ENCODE data around the gene NHLRC3.

NHLRC3 gene

GRCh38 chr13:39034085-39034484 lies 4.2 kb upstream of the NHLRC3 start:
- TF ChIP-seq CTCF (IDR thresholded peaks at IDR 0.05; ENCODE audit: low read depth, low read length) = no peak

GRCh38 chr13:39035204-39035603 lies 3.1 kb upstream of the NHLRC3 start:
- DNase-seq (ENCODE audit: extremely low read depth, low read depth) = no peak
- no peak for TF ChIP-seq CTCF (IDR thresholded peaks at IDR 0.05; ENCODE audit: low read depth, low read length)

More at GRCh38 chr13:39034085-39034484, 4.2 kb upstream of the NHLRC3 start:
- DNase-seq (ENCODE audit: extremely low read depth, low read depth) = no peak

- TF ChIP-seq CTCF (IDR thresholded peaks at IDR 0.05; ENCODE audit: low read depth, low read length) = no peak
Measured at GRCh38 chr13:39035799-39036198, 2.5 kb upstream of the NHLRC3 start.

GRCh38 chr13:39036212-39036611 lies 2.0 kb upstream of the NHLRC3 start:
- no peak for DNase-seq (ENCODE audit: extremely low read depth, low read depth)

More at GRCh38 chr13:39035799-39036198, 2.5 kb upstream of the NHLRC3 start:
- DNase-seq (ENCODE audit: extremely low read depth, low read depth) = no peak

GRCh38 chr13:39037410-39037879 lies 811 bp upstream of the NHLRC3 start:
- TF ChIP-seq CTCF (IDR thresholded peaks at IDR 0.05; ENCODE audit: low read depth, low read length) = no peak
- no peak for DNase-seq (ENCODE audit: extremely low read depth, low read depth)

More at GRCh38 chr13:39036212-39036611, 2.0 kb upstream of the NHLRC3 start:
- TF ChIP-seq CTCF (IDR thresholded peaks at IDR 0.05; ENCODE audit: low read depth, low read length) = no peak

GRCh38 chr13:39038569-39039030 lies 344 bp downstream of the NHLRC3 start:
- no peak for DNase-seq (ENCODE audit: extremely low read depth, low read depth)
- no peak for TF ChIP-seq CTCF (IDR thresholded peaks at IDR 0.05; ENCODE audit: low read depth, low read length)

GRCh38 chr13:39039041-39039440 lies 785 bp downstream of the NHLRC3 start:
- no peak for DNase-seq (ENCODE audit: extremely low read depth, low read depth)
- no peak for TF ChIP-seq CTCF (IDR thresholded peaks at IDR 0.05; ENCODE audit: low read depth, low read length)

All from AG09319 (cell line).